B cell (primary cell): ENCODE measurements around the gene OR4C15. TPM values are rescaled to one million over a fixed set of nuclear protein-coding genes. Genes with fewer than 3 reads are reported as not detected.

Experiments used
- ATAC-seq: fragments of 200-7000 bp; cut with Tn5 transposase; one replicate; pipeline ENCODE4 v1.10.0; 2021; ENCODE audit warnings: low read depth, mild to moderate bottlenecking, moderate number of reproducible peaks, moderate library complexity
- CTCF ChIA-PET: fragments of 350-600 bp; sonication (Branson Sonifier 250); formaldehyde crosslinking; loops from one replicate; lab custom pipeline; 2021; ENCODE audit warnings: antibody characterized with exemption, inconsistent platforms; lab: Charles Lee
- POLR2A ChIA-PET: fragments of 350-600 bp; sonication (Branson Sonifier 250); formaldehyde crosslinking; loops from one replicate; lab custom pipeline; 2021; ENCODE audit warnings: antibody characterized with exemption; lab: Charles Lee
- DNase-seq: peaks from one replicate; pipeline ENCODE4 v3.0.0; 2013
- H2AFZ ChIP-seq: 2 replicates; pipeline ENCODE4 v1.6.1; 2012; ENCODE audit warnings: mild to moderate bottlenecking, low read depth, low read length; ENCODE audit not compliant: insufficient read depth, poor library complexity, severe bottlenecking
- H3K27ac ChIP-seq, 2 donors: 1 replicate in 1 of 2; 2 replicates in 1 of 2; pipeline ENCODE4 v1.5.1; 2012 to 2013; ENCODE audit warnings: low read length in 2 of 2, mild to moderate bottlenecking in 2 of 2, moderate library complexity in 1 of 2
- H3K27me3 ChIP-seq, 4 experiments: fragments of 200-600 bp in 1 of 4; sonication (generic) in 1 of 4; replicated peaks in 1 of 4; 1 replicate in 2 of 4; 2 replicates in 2 of 4; pipeline versions ENCODE4 v1.6.1 to v1.7.0; 2013 to 2016; ENCODE audit warnings: low read length in 3 of 4, mild to moderate bottlenecking in 2 of 4, mixed read lengths in 1 of 4, moderate library complexity in 1 of 4; ENCODE audit not compliant: insufficient read depth in 4 of 4, control insufficient read depth in 3 of 4; ENCODE audit errors: control extremely low read depth in 1 of 4
- H3K36me3 ChIP-seq, 2 experiments: replicated peaks in 1 of 2; 1 replicate in 1 of 2; 2 replicates in 1 of 2; pipeline versions ENCODE4 v1.6.1 to v1.7.1; 2013; ENCODE audit warnings: low read length in 1 of 2; ENCODE audit not compliant: insufficient read depth in 2 of 2, control insufficient read depth in 1 of 2; ENCODE audit errors: control extremely low read depth in 1 of 2, extremely low read depth in 1 of 2
- H3K4me1 ChIP-seq, 2 donors: fragments of 200-600 bp in 1 of 2; sonication (generic) in 1 of 2; 1 replicate in 1 of 2; 2 replicates in 1 of 2; pipeline versions ENCODE4 v1.5.1 to v1.6.1; 2013 to 2017; ENCODE audit warnings: low read length in 2 of 2; ENCODE audit not compliant: control insufficient read depth in 2 of 2, insufficient read depth in 2 of 2
- H3K4me2 ChIP-seq: replicated peaks from 2 replicates; pipeline ENCODE3; 2012; ENCODE audit warnings: mild to moderate bottlenecking, low read depth, low read length; ENCODE audit not compliant: poor library complexity, severe bottlenecking
- H3K4me3 ChIP-seq, 5 experiments: fragments of 200-600 bp in 1 of 5; sonication (generic) in 1 of 5; 1 replicate in 3 of 5; 2 replicates in 2 of 5; pipeline versions ENCODE4 v1.5.1 to v1.7.0; 2011 to 2016; ENCODE audit warnings: low read length in 4 of 5, mild to moderate bottlenecking in 4 of 5, low read depth in 2 of 5, control low read depth in 1 of 5, moderate library complexity in 1 of 5; ENCODE audit not compliant: insufficient read depth in 1 of 5; ENCODE audit errors: control extremely low read depth in 1 of 5, extremely low read depth in 1 of 5
- H3K79me2 ChIP-seq: fragments of 200-600 bp; sonication (generic); one replicate; pipeline ENCODE4 v1.6.0; 2016; ENCODE audit warnings: low read length; ENCODE audit not compliant: control insufficient read depth, insufficient read depth
- H3K9ac ChIP-seq: fragments of 200-600 bp; sonication (generic); 2 replicates; pipeline ENCODE4 v1.6.1; 2017; ENCODE audit warnings: mild to moderate bottlenecking, low read length, moderate library complexity
- H3K9me3 ChIP-seq, 3 donors: one replicate each; pipeline versions ENCODE4 v1.6.1 to v1.7.1; 2013; ENCODE audit warnings: low read length in 2 of 3; ENCODE audit not compliant: control insufficient read depth in 2 of 3, insufficient read depth in 1 of 3; ENCODE audit errors: control extremely low read depth in 1 of 3
- H4K20me1 ChIP-seq: 2 replicates; pipeline ENCODE4 v1.6.0; 2012; ENCODE audit warnings: mild to moderate bottlenecking, low read length; ENCODE audit not compliant: insufficient read depth, control insufficient read depth, poor library complexity, severe bottlenecking
- H3K27ac Mint-ChIP-seq: one replicate; pipeline ENCODE4 v1.8.0; 2021; ENCODE audit warnings: mixed read lengths
- H3K27me3 Mint-ChIP-seq: one replicate; pipeline ENCODE4 v1.8.0; 2021; ENCODE audit warnings: mixed read lengths
- H3K4me1 Mint-ChIP-seq: one replicate; pipeline ENCODE4 v1.8.0; 2021; ENCODE audit warnings: mixed read lengths
- H3K4me3 Mint-ChIP-seq: one replicate; pipeline ENCODE4 v1.8.0; 2021; ENCODE audit warnings: mixed read lengths
- H3K9me3 Mint-ChIP-seq: one replicate; pipeline ENCODE4 v1.8.0; 2022; ENCODE audit warnings: mixed read lengths; ENCODE audit not compliant: insufficient read depth
- CTCF ChIP-seq: fragments of 200-600 bp; IDR thresholded peaks from one replicate; pipeline ENCODE4 v1.8.0; 2022; ENCODE audit warnings: antibody characterized with exemption, mild to moderate bottlenecking
- EZH2 ChIP-seq: IDR thresholded peaks from 2 replicates; pipeline ENCODE4 v1.6.1; 2012; ENCODE audit warnings: borderline replicate concordance, low read depth, mild to moderate bottlenecking, moderate library complexity, low read length; ENCODE audit not compliant: insufficient read depth, poor library complexity, severe bottlenecking
- WGBS: methylation state at CpG from one replicate; pipeline ENCODE4 v1.1.5; 2013; ENCODE audit warnings: missing lambda C conversion rate; ENCODE audit not compliant: insufficient coverage; 5-methylcytosine and 5-hydroxymethylcytosine counted together
- intact Hi-C: fragments of 100-400 bp; cut with micrococcal nuclease; formaldehyde crosslinking; loops from one replicate; pipeline ENCODE4 v1.10.0; 2022
- polyA plus RNA-seq: library from polyadenylated mRNA; depleted of rRNA; stranded (reverse); fragments of >200 nt; gene quantifications from 2 replicates; pipeline ENCODE4 v1.2.3, GENCODE V29; 2012
- total RNA-seq, 2 donors: library from RNA; stranded (reverse); fragments of 120-200 nt in 1 of 2; gene quantifications; 1 replicate in 1 of 2; 2 replicates in 1 of 2; pipeline versions ENCODE4 v1.2.3 to v1.2.4, GENCODE V29; 2013 to 2022

OR4C15 gene
- total and polyA plus RNA-seq, 2 donors (not counting 1 experiment from before 2014, with no cell fraction given): not detected

- no peak overlapping the region for H3K4me3 Mint-ChIP-seq
- Histone ChIP-seq H3K79me2 (no peaks in the 10 kb centered on the region), H4K20me1 (no peaks in the 10 kb centered on the region), H3K4me3 (no peak overlapping the region), H3K9ac (no peak overlapping the region), H3K27ac (no peak overlapping the region), H3K9me3 (peaks cover 2 to 6% (median 4%) of the 10 kb centered on the region in 3 donors), H3K4me1 (no peaks in the 10 kb centered on the region), H2AFZ (no peak overlapping the region), H3K36me3 (no peaks in the 10 kb centered on the region), H3K4me2 (no peak overlapping the region), H3K27me3 (no peaks in the 10 kb centered on the region)
- CTCF ChIA-PET: no interaction called here
- no peaks in the 10 kb centered on the region for H3K4me1 Mint-ChIP-seq
- intact Hi-C loops: no loop called here
- H3K9me3 Mint-ChIP-seq: peaks cover 4% of the 10 kb centered on the region
- no peak for TF ChIP-seq EZH2
- no peak for TF ChIP-seq CTCF
- no CpG with 5 or more reads among the region's 1 CpG for WGBS
- DNase-seq: no peak
- H3K27me3 Mint-ChIP-seq: no peaks in the 10 kb centered on the region
- POLR2A ChIA-PET: no interaction called here
- ATAC-seq: no peak
- H3K27ac Mint-ChIP-seq: no peak overlapping the region
Observed at GRCh38 chr11:55572548-55572947, 18.3 kb downstream of the OR4C15 start.

Other genes starting within 250 kb of the OR4C15 start
- gene OR4A16, start 211.3 kb upstream of the OR4C15 start, total RNA-seq: not detected in 2 replicates
- not detected in 2 replicates for gene OR4A16, start 211.3 kb upstream of the OR4C15 start, polyA plus RNA-seq
- not detected in 2 replicates for gene OR4A15, start 186.5 kb upstream of the OR4C15 start, total RNA-seq
- not detected in 2 replicates for gene OR4A15, start 186.5 kb upstream of the OR4C15 start, polyA plus RNA-seq
- gene OR4C16, start 17.7 kb downstream of the OR4C15 start, total RNA-seq: not detected in 2 replicates
- gene OR4C16, start 17.7 kb downstream of the OR4C15 start, polyA plus RNA-seq: not detected in 2 replicates
- gene OR4C11, start 53.2 kb downstream of the OR4C15 start, total RNA-seq: not detected in 2 replicates
- gene OR4C11, start 53.2 kb downstream of the OR4C15 start, polyA plus RNA-seq: not detected in 2 replicates
- gene OR4P4, start 80.6 kb downstream of the OR4C15 start, total RNA-seq: not detected in 2 replicates
- not detected in 2 replicates for gene OR4P4, start 80.6 kb downstream of the OR4C15 start, polyA plus RNA-seq
- not detected in 2 replicates for gene OR4S2, start 93.9 kb downstream of the OR4C15 start, total RNA-seq
- not detected in 2 replicates for gene OR4S2, start 93.9 kb downstream of the OR4C15 start, polyA plus RNA-seq
- not detected in 2 replicates for gene OR4C6, start 107.7 kb downstream of the OR4C15 start, total RNA-seq
- 0.28 TPM in 1 of 2 replicates, not detected in the other for gene OR4C6, start 107.7 kb downstream of the OR4C15 start, polyA plus RNA-seq
- not detected in 2 replicates for gene OR5D13, start 219.0 kb downstream of the OR4C15 start, total RNA-seq
- gene OR5D13, start 219.0 kb downstream of the OR4C15 start, polyA plus RNA-seq: not detected in 2 replicates
- not detected in 2 replicates for gene OR5D14, start 241.1 kb downstream of the OR4C15 start, total RNA-seq
- gene OR5D14, start 241.1 kb downstream of the OR4C15 start, polyA plus RNA-seq: not detected in 2 replicates